A549 (cell line): Measurements from ENCODE around the gene ACD. TPM values are rescaled to one million over a fixed set of nuclear protein-coding genes. Genes with fewer than 3 reads are reported as not detected.

Source experiments
- ATAC-seq, 2 experiments: fragments of 200-7000 bp in 1 of 2; fragments of >200 bp in 1 of 2; cut with Nextera tagmentation in 1 of 2; cut with Tn5 transposase in 1 of 2; 3 replicates each; pipeline versions ENCODE4 v1.8.0 to v1.9.1; 2018 to 2020; ENCODE audit warnings: mild to moderate bottlenecking in 1 of 2, moderate library complexity in 1 of 2
- CTCF ChIA-PET: fragments of 300-600 bp; sonication (Branson Sonifier 250); formaldehyde crosslinking; extraction: SDS; loops from one replicate; lab custom pipeline; 2021; ENCODE audit warnings: antibody characterized with exemption, inconsistent platforms; lab: Yijun Ruan, JAX
- POLR2A ChIA-PET: fragments of 350-600 bp; formaldehyde crosslinking; extraction: SDS; loops from one replicate; lab custom pipeline; 2021; ENCODE audit warnings: antibody characterized with exemption, inconsistent platforms; lab: Yijun Ruan, JAX
- DNase-seq, 2 experiments: peaks; one replicate each; pipeline versions ENCODE4 v3.0.0 to v3.0.0-alpha.2; 2011 to 2016; ENCODE audit warnings: low read depth in 1 of 2, low spot score in 1 of 2
- FAIRE-seq: peaks from 2 replicates; lab custom pipeline; 2011; peaks lifted over from hg19 to GRCh38; lab: Jason Lieb, UNC
- H3K27ac ChIP-seq, 2 experiments: fragments of >200 bp; sonication (Bioruptor Twin); formaldehyde crosslinking; 3 replicates each; pipeline ENCODE4 v1.5.1; 2016 to 2017
- H3K4me1 ChIP-seq: fragments of >200 bp; sonication (Bioruptor Twin); formaldehyde crosslinking; 3 replicates; pipeline ENCODE4 v1.6.1; 2016
- H3K4me2 ChIP-seq: fragments of >200 bp; sonication (Bioruptor Twin); formaldehyde crosslinking; 3 replicates; pipeline ENCODE4 v1.6.1; 2016
- H3K4me3 ChIP-seq: fragments of >200 bp; sonication (Bioruptor Twin); formaldehyde crosslinking; 3 replicates; pipeline ENCODE4 v1.5.1; 2016
- H3K9me3 ChIP-seq: fragments of >200 bp; sonication (Bioruptor Twin); formaldehyde crosslinking; 3 replicates; pipeline ENCODE4 v1.6.1; 2016
- CBX2 ChIP-seq: fragments of 200-600 bp; sonication (generic); IDR thresholded peaks from 2 replicates; pipeline ENCODE4 v1.6.1; 2016; ENCODE audit warnings: low read depth, mild to moderate bottlenecking, borderline replicate concordance
- CEBPB ChIP-seq, 2 experiments: fragments of >200 bp in 1 of 2; sonication (Bioruptor Twin) in 1 of 2; formaldehyde crosslinking in 1 of 2; IDR thresholded peaks; 2 replicates each; pipeline ENCODE4 v1.6.1; 2012 to 2016
- EHF ChIP-seq: fragments of 250-450 bp; sonication (Bioruptor Pico); IDR thresholded peaks from 2 replicates; pipeline ENCODE4 v1.5.0; 2020; ENCODE audit warnings: mild to moderate bottlenecking
- EHMT2 ChIP-seq: fragments of 200-600 bp; sonication (generic); IDR thresholded peaks from 2 replicates; pipeline ENCODE4 v1.6.1; 2016; ENCODE audit warnings: antibody characterized with exemption, low read depth, mild to moderate bottlenecking, moderate library complexity
- HDAC2 ChIP-seq: fragments of 200-600 bp; sonication (generic); IDR thresholded peaks from 2 replicates; pipeline ENCODE4 v1.6.1; 2016
- JUNB ChIP-seq: fragments of >200 bp; sonication (Bioruptor Twin); formaldehyde crosslinking; IDR thresholded peaks from 2 replicates; pipeline ENCODE4 v1.6.1; 2016
- NFE2L2 ChIP-seq: fragments of 150-350 bp; conservative IDR thresholded peaks from 2 replicates; pipeline ENCODE4 v1.6.1; 2014; ENCODE audit warnings: low read length
- PHF8 ChIP-seq: fragments of 200-600 bp; sonication (generic); IDR thresholded peaks from 2 replicates; pipeline ENCODE4 v1.6.1; 2016; ENCODE audit warnings: low read depth, mild to moderate bottlenecking, antibody characterized with exemption, moderate library complexity, borderline replicate concordance
- POLR2A ChIP-seq: IDR thresholded peaks from 2 replicates; pipeline ENCODE4 v1.6.1; 2012; ENCODE audit warnings: mild to moderate bottlenecking, low read length
- ZNF302 ChIP-seq: fragments of 250-450 bp; sonication (Bioruptor Pico); IDR thresholded peaks from 2 replicates; pipeline ENCODE4 v1.9.0; 2021; ENCODE audit warnings: inconsistent platforms, mild to moderate bottlenecking, moderate library complexity
- WGBS: methylation state at CpG from one replicate; pipeline ENCODE4 v1.1.6; 2017; ENCODE audit errors: missing lambda C conversion rate; 5-methylcytosine and 5-hydroxymethylcytosine counted together
- polyA plus RNA-seq, 4 experiments: library from polyadenylated mRNA; depleted of rRNA in 3 of 4; stranded (reverse); fragments of >200 nt; fragmentation: RNase III in 1 of 4; extraction: RNeasy Plus Mini Kit Qiagen cat#74134 plus additional on column Dnase treatment in 1 of 4; gene quantifications; 2 replicates in 3 of 4; 3 replicates in 1 of 4; pipeline ENCODE4 v1.2.3, GENCODE V29; 2011 to 2017
- TF ChIP-seq, protein P1 (sequence below): fragments of 250-450 bp; sonication (Bioruptor Pico); IDR thresholded peaks from 2 replicates; pipeline ENCODE4 v1.5.0; 2020; ENCODE audit warnings: low read depth, mild to moderate bottlenecking, moderate library complexity
- TF ChIP-seq, protein P2 (sequence below): IDR thresholded peaks from 2 replicates; pipeline ENCODE4 v1.6.1; 2012
- TF ChIP-seq, protein P3 (sequence below): fragments of 150-350 bp; IDR thresholded peaks from 2 replicates; pipeline ENCODE4 v1.6.1; 2014; ENCODE audit warnings: low read depth, mild to moderate bottlenecking, low read length
- TF ChIP-seq, protein P4 (sequence below): fragments of 250-450 bp; sonication (Bioruptor Pico); IDR thresholded peaks from 2 replicates; pipeline ENCODE4 v1.5.0; 2021; ENCODE audit warnings: mild to moderate bottlenecking, moderate library complexity, borderline replicate concordance
- TF ChIP-seq, protein P5 (sequence below): fragments of >200 bp; sonication (Bioruptor Twin); formaldehyde crosslinking; IDR thresholded peaks from 3 replicates; pipeline ENCODE4 v1.5.1; 2016

Gene ACD
- polyA plus RNA-seq, 2 of the 4 experiments (the other 2 are of a cell fraction): 19.4 to 26.4 TPM

DNA sequence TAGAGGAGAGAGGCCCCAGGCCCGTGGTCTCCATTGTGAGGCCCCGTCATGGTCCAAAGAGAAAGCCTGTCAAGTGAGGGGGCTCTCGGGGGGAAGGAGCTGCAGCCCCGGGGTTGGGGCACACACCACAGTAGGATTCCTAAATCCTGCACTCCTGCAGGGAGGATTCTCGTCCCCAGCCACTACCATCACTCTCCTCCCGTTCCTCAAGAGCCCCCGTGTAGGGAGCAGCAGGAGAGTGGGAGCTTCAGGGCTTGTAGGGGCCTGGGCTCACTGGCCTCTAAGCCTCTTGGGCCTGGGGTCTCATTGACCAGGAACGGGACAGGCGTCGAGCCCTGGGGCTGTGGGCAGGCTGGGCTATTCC is 7.4 kb upstream of the ACD start:
- no peaks in the 10 kb centered on the region for H3K9me3 ChIP-seq
- H3K4me2 ChIP-seq: 0 out of 3 replicates have a peak overlapping the region, but pooled peaks have one; percentile 22
- peak overlapping the region in 1 of 2 experiments; percentile 55; a peak in 3 of 6 replicates for H3K27ac ChIP-seq
- ChIA-PET POLR2A (no interaction called here), CTCF (interaction anchor here (0.7 to 16.7 kb wide), 33 partner anchors 8 to 215 kb away, joined by 3 to 174 read pairs (median 5); partner anchors contain the start of genes ACD, CARMIL2, CTCF and GFOD2)
- no peak overlapping the region for H3K4me3 ChIP-seq
- FAIRE-seq (no peak), DNase-seq (no peak), ATAC-seq (no peak; a peak in 1 of 6 replicates)
- peaks cover 17% of the 10 kb centered on the region for H3K4me1 ChIP-seq
- TF ChIP-seq CBX2: no peak
- no peak for TF ChIP-seq POLR2A
- TF ChIP-seq, protein P1, sequence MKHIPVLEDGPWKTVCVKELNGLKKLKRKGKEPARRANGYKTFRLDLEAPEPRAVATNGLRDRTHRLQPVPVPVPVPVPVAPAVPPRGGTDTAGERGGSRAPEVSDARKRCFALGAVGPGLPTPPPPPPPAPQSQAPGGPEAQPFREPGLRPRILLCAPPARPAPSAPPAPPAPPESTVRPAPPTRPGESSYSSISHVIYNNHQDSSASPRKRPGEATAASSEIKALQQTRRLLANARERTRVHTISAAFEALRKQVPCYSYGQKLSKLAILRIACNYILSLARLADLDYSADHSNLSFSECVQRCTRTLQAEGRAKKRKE (CRISPR knock-in tag): no peak
- TF ChIP-seq CEBPB (IDR thresholded peaks at IDR 0.05): no peak
- no peak for TF ChIP-seq JUNB
- no peak for TF ChIP-seq ZNF302 (CRISPR knock-in tag)
- no peak for TF ChIP-seq EHF (CRISPR knock-in tag)
- no peak for TF ChIP-seq HDAC2
- WGBS: 86% methylated on average over 7 of the region's 10 CpGs

DNA sequence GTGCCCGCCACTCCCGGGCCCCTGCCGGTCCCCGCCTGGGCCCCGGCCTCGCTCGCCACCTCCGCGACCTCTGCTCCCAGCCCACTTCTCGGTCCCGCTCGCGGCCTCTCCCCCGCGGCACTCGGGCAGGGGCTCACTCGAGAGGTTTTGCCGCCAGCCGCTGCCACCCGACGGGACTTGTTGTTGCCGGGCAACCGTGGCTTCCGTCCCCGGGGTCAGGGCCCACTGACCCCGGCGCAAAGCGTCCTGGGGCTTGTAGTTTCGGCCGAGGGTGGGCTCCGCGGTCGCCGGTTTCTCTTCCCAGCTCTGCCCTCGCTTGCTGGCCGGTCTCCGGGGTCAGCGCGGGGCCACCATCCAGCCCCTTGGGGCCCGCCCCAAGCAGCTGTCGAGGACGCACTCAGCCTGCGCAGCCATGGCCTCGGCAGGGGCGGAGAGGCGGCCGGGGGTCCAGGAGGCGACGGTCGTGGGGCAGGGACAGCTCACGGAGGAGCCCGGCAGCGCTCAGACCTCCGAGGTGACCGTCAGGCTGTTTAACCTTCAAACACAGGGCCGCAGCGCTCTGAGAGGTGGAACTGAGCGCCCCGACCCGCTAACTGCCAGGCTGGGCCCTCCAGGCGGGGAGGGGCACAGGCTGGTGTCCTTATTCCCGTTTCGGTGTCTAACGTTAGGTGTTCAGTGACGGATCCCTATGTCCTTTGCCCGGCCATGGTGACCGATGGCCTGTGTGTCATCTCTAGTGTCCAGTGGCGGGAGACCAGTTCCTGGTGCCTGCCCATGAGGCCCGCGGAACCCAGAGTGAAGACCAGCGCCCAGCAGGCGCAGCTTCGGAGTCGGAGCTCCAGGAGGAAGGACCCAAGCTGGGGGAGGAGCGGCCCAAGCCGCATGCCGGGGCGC is 6.7 kb upstream of the ACD start, which contains the start of the genes C16orf86 and ENKD1:
Gene C16orf86, plus strand, starts transcription at position 256 of the 894 bp plus-strand sequence. Its CDS starts 157 bp downstream, at position 413.
Gene ENKD1, minus strand, starts transcription at position 192 of the 894 bp plus-strand sequence. CDS start 308 bp downstream, outside the sequence.
- 74% methylated on average over 33 of the region's 78 CpGs for WGBS
- H3K9me3 ChIP-seq: no peaks in the 10 kb centered on the region
- peak within 1 kb of the TSS; percentile 74 to 86 for H3K27ac ChIP-seq
- ATAC-seq (peak; percentile 45 to 60; a peak in 5 of 6 replicates), FAIRE-seq (no peak), DNase-seq (peak; percentile 62 to 79)
- ChIA-PET CTCF (interaction anchor here (0.7 to 16.7 kb wide), 31 partner anchors 8 to 262 kb away, joined by 3 to 174 read pairs (median 4); partner anchors contain the start of genes ACD, CTCF, GFOD2 and PARD6A), POLR2A (no interaction called here)
- H3K4me2 ChIP-seq: peak within 1 kb of the TSS; percentile 89
- H3K4me3 ChIP-seq: peak within 1 kb of the TSS; percentile 84
- H3K4me1 ChIP-seq: peaks cover 17% of the 10 kb centered on the region
- TF ChIP-seq, protein P2, sequence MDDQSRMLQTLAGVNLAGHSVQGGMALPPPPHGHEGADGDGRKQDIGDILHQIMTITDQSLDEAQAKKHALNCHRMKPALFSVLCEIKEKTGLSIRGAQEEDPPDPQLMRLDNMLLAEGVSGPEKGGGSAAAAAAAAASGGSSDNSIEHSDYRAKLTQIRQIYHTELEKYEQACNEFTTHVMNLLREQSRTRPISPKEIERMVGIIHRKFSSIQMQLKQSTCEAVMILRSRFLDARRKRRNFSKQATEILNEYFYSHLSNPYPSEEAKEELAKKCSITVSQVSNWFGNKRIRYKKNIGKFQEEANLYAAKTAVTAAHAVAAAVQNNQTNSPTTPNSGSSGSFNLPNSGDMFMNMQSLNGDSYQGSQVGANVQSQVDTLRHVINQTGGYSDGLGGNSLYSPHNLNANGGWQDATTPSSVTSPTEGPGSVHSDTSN: no peak
- peak; percentile 23; the same call in 1 of the 2 replicates for TF ChIP-seq PHF8

DNA sequence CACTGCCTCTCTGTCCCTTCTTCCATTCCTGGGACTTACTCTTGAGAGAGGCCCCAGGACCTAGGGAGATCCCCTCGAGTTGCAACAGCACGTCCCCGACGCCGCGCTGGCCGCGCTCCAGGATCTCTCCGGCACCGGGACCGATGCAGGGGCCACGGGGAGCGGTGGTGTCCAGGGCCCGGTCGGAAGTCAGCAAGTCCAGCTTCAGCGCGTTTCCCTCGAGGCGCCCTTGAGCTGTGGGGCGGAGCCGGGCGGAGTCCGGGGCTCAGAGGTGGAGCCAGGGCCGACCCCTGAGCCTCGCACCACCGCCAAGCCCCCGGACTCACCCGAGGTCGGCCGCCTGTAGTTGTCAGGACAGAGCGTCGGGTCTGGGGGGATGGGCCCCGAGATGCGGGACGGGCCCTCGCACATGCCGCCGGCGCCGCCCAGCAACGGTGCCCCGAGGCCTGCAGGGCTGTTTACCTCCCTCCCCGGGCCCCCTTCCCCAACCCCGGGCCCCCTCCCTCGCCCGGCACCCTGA is 6.0 kb upstream of the ACD start:
- ChIA-PET CTCF (interaction anchor here (1.0 to 16.7 kb wide), 9 partner anchors 20 to 262 kb away, joined by 3 to 174 read pairs (median 5); partner anchors contain the start of gene CTCF), POLR2A (no interaction called here)
- DNase-seq (no peak), ATAC-seq (peak in 1 of 2 experiments; percentile 8; a peak in 3 of 6 replicates), FAIRE-seq (no peak)
- TF ChIP-seq NFE2L2 (no peak), EHMT2 (no peak)
- TF ChIP-seq, protein P3, sequence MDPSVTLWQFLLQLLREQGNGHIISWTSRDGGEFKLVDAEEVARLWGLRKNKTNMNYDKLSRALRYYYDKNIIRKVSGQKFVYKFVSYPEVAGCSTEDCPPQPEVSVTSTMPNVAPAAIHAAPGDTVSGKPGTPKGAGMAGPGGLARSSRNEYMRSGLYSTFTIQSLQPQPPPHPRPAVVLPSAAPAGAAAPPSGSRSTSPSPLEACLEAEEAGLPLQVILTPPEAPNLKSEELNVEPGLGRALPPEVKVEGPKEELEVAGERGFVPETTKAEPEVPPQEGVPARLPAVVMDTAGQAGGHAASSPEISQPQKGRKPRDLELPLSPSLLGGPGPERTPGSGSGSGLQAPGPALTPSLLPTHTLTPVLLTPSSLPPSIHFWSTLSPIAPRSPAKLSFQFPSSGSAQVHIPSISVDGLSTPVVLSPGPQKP: no peak
- TF ChIP-seq, protein P1 (CRISPR knock-in tag): no peak
- TF ChIP-seq, protein P4, sequence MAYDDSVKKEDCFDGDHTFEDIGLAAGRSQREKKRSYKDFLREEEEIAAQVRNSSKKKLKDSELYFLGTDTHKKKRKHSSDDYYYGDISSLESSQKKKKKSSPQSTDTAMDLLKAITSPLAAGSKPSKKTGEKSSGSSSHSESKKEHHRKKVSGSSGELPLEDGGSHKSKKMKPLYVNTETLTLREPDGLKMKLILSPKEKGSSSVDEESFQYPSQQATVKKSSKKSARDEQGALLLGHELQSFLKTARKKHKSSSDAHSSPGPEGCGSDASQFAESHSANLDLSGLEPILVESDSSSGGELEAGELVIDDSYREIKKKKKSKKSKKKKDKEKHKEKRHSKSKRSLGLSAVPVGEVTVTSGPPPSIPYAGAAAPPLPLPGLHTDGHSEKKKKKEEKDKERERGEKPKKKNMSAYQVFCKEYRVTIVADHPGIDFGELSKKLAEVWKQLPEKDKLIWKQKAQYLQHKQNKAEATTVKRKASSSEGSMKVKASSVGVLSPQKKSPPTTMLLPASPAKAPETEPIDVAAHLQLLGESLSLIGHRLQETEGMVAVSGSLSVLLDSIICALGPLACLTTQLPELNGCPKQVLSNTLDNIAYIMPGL: no peak
- TF ChIP-seq, protein P5, sequence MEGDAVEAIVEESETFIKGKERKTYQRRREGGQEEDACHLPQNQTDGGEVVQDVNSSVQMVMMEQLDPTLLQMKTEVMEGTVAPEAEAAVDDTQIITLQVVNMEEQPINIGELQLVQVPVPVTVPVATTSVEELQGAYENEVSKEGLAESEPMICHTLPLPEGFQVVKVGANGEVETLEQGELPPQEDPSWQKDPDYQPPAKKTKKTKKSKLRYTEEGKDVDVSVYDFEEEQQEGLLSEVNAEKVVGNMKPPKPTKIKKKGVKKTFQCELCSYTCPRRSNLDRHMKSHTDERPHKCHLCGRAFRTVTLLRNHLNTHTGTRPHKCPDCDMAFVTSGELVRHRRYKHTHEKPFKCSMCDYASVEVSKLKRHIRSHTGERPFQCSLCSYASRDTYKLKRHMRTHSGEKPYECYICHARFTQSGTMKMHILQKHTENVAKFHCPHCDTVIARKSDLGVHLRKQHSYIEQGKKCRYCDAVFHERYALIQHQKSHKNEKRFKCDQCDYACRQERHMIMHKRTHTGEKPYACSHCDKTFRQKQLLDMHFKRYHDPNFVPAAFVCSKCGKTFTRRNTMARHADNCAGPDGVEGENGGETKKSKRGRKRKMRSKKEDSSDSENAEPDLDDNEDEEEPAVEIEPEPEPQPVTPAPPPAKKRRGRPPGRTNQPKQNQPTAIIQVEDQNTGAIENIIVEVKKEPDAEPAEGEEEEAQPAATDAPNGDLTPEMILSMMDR: no peak
- H3K9me3 ChIP-seq: no peaks in the 10 kb centered on the region
- peak overlapping the region; percentile 84 for H3K4me3 ChIP-seq
- peak overlapping the region; percentile 89 for H3K4me2 ChIP-seq
- WGBS: 30% methylated on average over 29 of the region's 46 CpGs
- peaks cover 17% of the 10 kb centered on the region for H3K4me1 ChIP-seq
- peak overlapping the region; percentile 74 to 86 for H3K27ac ChIP-seq
